Ectodermal cell (in vitro differentiated cells): ENCODE results near the gene C7. TPM values are rescaled to one million over a fixed set of nuclear protein-coding genes. Genes with fewer than 3 reads are reported as not detected.
"Not testable (repeated sequence)": the region's sequence is repeated elsewhere in the genome, so short reads cannot be mapped to it uniquely, and the experiment has no call there.

Experiments used
- H3K27ac ChIP-seq: 2 replicates; pipeline ENCODE4 v1.7.0; 2013; ENCODE audit warnings: mild to moderate bottlenecking, low read depth, low read length; ENCODE audit not compliant: insufficient read depth, poor library complexity, severe bottlenecking
- H3K27me3 ChIP-seq: 2 replicates; pipeline ENCODE4 v1.7.0; 2013; ENCODE audit warnings: mild to moderate bottlenecking, low read length; ENCODE audit not compliant: insufficient read depth, control insufficient read depth, poor library complexity, severe bottlenecking
- H3K36me3 ChIP-seq: one replicate; pipeline ENCODE4 v1.7.0; 2013; ENCODE audit warnings: low read length; ENCODE audit not compliant: control insufficient read depth, insufficient read depth
- H3K4me1 ChIP-seq: one replicate; pipeline ENCODE4 v1.7.0; 2013; ENCODE audit warnings: low read length; ENCODE audit not compliant: control insufficient read depth, insufficient read depth
- H3K4me3 ChIP-seq: 2 replicates; pipeline ENCODE4 v1.7.0; 2013; ENCODE audit warnings: low read depth, low read length, control low read depth; ENCODE audit not compliant: insufficient read depth
- H3K9me3 ChIP-seq: 2 replicates; pipeline ENCODE4 v1.7.0; 2013; ENCODE audit warnings: mild to moderate bottlenecking, low read length, moderate library complexity; ENCODE audit not compliant: control insufficient read depth
- WGBS, 2 experiments: methylation state at CpG; one replicate each; pipeline ENCODE4 v1.1.7; 2013; ENCODE audit warnings: missing lambda C conversion rate in 2 of 2; 5-methylcytosine and 5-hydroxymethylcytosine counted together
- polyA plus RNA-seq, 4 experiments: library from polyadenylated mRNA; stranded (reverse); fragments of 50-300 nt; gene quantifications; one replicate each; pipeline ENCODE4 v1.2.3, GENCODE V29; 2013

The C7 gene
- not detected for polyA plus RNA-seq (2013, experiment 1 of 4)
- polyA plus RNA-seq (2013, experiment 2 of 4) = not detected
- not detected for polyA plus RNA-seq (2013, experiment 3 of 4)
- not detected for polyA plus RNA-seq (2013, experiment 4 of 4)

DNA sequence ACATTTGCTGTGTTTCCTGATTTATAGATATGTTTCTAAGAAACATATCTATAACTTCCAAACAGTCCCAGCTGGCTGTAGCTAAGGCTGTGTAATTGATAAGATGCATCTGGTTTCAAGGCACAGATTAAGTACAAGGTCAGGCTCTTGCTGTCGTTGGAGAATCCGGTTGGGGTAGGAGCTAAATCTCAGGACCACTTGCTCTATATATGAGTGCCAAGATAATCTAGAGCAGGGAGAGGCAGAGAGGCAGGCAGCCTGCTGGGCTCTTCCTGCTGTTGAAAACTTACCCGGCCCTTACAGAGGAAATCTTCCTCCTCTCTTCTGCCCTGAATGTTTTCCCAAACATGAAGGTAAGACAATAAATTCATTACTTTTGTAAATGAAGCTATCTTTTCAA lies at the start of gene C7:
C7 (plus strand) TSS at position 234 of the 400 bp plus-strand sequence; CDS start at position 348, 114 bp downstream.
- no peaks in the 10 kb centered on the region for H3K4me1 ChIP-seq
- H3K9me3 ChIP-seq = no peaks in the 10 kb centered on the region
- H3K27me3 ChIP-seq = no peaks in the 10 kb centered on the region
- H3K27ac ChIP-seq = no peak within 1 kb of the TSS
- no peak within 1 kb of the TSS for H3K4me3 ChIP-seq
- 43 to 50% methylated on average over 3 of the region's 3 CpGs for WGBS, 2 experiments
- H3K36me3 ChIP-seq = no peaks in the 10 kb centered on the region

DNA sequence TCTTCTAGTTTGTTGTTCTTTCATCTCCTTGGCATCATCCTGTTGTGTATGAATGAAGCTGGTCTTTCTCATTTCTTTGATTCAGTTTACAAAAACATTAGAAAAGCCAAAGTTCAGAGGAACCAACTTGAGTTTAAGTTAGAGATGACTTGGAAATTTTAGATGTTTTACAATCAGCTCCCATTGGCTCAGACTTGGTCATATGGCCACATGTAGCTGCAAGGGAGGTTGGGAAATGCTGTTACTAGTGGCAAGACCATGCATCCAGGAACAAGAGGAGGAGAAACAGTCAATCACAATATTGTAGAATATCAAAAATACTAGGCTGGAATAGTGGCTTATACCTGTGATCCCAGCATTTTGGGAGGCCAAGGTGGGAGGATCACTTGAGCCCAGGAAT lies 48.6 kb upstream of the C7 start:
- H3K27ac ChIP-seq = no peak overlapping the region
- peaks cover 2% of the 10 kb centered on the region for H3K9me3 ChIP-seq
- H3K4me1 ChIP-seq = no peaks in the 10 kb centered on the region
- H3K36me3 ChIP-seq = no peaks in the 10 kb centered on the region
- H3K27me3 ChIP-seq = no peaks in the 10 kb centered on the region
- H3K4me3 ChIP-seq = no peak overlapping the region

DNA sequence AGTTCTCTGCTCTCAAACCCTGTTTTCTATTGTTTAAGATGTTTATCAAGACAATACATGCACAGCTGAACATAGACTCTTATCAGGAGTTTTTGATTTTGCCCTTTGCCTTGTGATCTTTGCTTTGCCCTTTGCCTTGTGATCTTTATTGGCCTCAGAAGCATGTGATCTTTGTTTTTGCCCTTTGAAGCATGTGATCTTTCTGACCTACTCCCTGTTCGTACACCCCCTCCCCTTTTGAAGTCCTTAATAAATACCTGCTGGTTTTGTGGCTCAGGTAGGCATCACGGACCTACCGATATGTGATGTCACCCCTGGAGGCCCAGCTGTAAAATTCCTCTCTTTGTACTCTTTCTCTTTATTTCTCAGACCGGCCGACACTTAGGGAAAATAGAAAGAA lies 44.3 kb upstream of the C7 start:
- H3K27me3 ChIP-seq, H3K36me3 ChIP-seq, H3K4me1 ChIP-seq, H3K4me3 ChIP-seq, H3K9me3 ChIP-seq, H3K27ac ChIP-seq: not testable (repeated sequence)
- WGBS, 2 experiments = 90 to 99% methylated on average over 3 to 5 of the region's 5 CpGs

DNA sequence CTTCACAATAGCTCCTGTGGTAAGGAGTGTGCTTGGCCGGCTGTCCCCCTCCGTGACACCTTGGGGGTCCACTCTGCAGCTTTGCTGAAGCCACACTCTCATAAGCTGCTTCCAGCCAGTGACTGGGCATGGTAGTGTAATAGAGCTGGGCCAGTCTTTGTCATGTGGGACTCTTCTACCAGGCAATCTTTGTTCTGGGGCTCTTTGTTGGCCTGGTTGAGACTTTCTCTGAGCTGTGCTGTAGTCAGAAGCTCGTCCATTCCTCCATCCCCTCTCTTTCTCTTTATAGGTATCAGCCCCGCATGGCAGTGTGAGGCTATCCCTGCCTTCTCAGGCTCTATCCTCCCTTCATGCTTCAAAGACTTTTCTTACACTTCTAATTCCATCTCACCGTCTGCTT lies 42.5 kb upstream of the C7 start:
- Histone ChIP-seq H3K9me3 (no peaks in the 10 kb centered on the region), H3K27me3 (no peaks in the 10 kb centered on the region), H3K36me3 (no peaks in the 10 kb centered on the region), H3K4me3 (no peak overlapping the region), H3K4me1 (no peaks in the 10 kb centered on the region), H3K27ac (no peak overlapping the region)
- WGBS, 2 experiments = 80 to 81% methylated on average over 5 of the region's 5 CpGs

DNA sequence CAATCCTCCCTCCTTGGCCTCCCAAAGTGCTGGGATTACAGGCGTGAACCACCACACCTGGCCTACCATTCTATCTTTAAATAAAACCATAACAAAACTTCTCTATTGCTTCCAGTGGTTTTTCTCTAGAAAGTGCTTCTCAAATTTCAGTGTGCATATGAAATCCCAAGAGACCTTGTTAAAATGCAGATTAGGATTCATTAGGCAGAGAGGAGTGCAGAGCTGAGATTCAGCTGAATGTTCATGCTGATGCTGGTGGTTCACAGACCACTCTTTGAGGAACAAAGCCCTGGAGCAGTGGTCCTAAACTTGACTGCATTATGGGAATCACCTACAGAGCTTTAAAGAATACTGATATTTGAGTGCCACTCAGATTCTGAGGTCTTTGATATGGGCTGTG lies 39.9 kb upstream of the C7 start:
- Histone ChIP-seq H3K4me3 (no peak overlapping the region), H3K27me3 (no peaks in the 10 kb centered on the region), H3K27ac (no peak overlapping the region), H3K36me3 (no peaks in the 10 kb centered on the region), H3K4me1 (no peaks in the 10 kb centered on the region), H3K9me3 (no peaks in the 10 kb centered on the region)
- WGBS, 2 experiments = 85 to 88% methylated on average over 1 of the region's 1 CpG

DNA sequence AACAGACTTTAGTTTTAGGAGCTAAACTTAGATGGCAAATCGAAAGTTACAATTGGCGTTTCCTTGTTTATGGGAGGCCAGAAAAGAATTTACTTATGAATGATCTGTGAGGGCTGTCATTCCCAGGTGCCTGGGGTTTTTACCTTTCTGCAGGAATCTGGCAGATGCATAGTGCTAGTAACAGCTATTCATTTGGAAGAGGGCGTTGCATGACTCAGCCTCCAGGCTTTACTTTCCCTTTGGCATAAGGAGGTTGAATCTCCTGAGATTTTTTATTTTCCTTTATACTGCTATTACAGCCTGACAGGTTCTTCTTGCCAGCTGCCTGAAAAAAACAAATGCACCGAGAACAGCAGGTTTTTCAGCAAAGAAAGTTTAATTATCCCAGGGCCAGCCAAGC lies 38.1 kb upstream of the C7 start:
- Histone ChIP-seq H3K9me3 (no peaks in the 10 kb centered on the region), H3K36me3 (no peaks in the 10 kb centered on the region)

DNA sequence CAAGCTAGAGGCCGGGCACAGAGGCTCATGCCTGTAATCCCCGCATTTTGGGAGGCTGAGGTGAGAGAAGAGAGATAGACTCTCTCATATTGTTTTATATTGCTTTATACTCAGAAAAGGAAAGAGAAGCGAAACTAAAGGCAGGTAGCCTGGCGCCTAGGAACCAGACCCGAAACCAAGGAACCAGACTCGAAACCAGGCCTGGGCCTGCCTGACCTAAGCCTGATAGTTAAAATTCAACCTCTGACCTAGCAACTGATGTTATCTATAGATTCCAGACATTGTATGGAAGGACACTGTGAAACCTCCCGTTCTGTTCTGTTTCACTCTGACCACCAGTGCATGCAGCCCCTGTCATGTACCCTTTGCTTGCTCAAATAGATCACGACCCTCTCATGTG lies 37.0 kb upstream of the C7 start:
- H3K4me3 ChIP-seq, H3K9me3 ChIP-seq, H3K27ac ChIP-seq, H3K4me1 ChIP-seq, H3K36me3 ChIP-seq, H3K27me3 ChIP-seq: not testable (repeated sequence)
- WGBS, 2 experiments = 91 to 95% methylated on average over 7 to 8 of the region's 8 CpGs

More for the DNA sequence above, 38.1 kb upstream of the C7 start:
- H3K27me3 ChIP-seq = no peaks in the 10 kb centered on the region
- H3K27ac ChIP-seq = no peak overlapping the region
- H3K4me1 ChIP-seq = no peaks in the 10 kb centered on the region
- 66 to 82% methylated on average over 3 to 4 of the region's 4 CpGs for WGBS, 2 experiments
- no peak overlapping the region for H3K4me3 ChIP-seq

DNA sequence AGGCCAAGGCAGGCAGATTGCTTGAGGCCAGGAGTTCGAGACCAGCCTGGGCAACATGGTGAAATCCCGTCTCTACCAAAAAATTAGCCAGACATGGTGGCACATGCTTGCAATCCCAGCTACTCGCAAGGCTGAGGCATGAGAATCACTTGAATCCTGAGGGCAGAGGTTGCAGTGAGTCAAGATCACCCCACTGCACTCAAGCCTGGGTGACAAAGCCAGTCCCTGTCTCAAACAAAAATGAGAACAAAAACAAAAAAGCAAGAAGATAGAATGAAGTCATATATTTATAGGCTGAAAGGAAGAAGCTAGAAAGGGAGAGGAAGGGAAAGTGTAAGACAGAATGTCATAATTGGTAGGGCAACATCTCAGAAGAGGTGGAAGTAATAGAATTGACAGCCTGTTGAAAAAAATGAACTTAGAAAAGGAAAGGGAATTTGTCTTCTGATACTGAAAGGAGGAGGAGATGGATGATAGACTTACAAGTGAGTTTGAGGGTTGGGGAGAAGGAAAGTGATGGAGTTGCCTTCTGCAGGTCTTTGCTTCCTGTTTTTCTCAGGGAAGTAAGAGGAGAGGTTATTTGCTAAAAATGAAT lies 35.9 kb upstream of the C7 start:
- no peak overlapping the region for H3K4me3 ChIP-seq
- 91 to 92% methylated on average over 3 of the region's 3 CpGs for WGBS, 2 experiments

DNA sequence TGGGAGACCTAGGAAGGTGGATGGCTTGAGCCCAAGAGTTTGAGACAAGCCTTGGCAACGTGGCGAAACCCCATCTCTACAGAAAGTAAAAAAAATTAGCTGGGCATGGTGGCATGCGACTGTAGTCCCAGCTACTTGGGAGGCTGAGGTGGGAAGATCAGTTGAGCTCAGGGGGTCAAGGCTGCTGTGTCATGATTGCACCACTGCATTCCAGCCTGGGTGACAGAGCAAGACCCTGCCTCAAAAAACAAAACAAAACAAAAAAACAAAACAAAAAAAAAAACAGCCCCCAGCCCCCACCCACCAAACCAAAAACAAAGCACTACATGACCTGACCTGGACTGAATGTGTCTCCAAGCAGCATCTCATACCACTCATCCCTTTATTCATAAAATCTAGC lies 33.3 kb upstream of the C7 start:
- WGBS, 2 experiments = 87 to 94% methylated on average over 3 of the region's 3 CpGs
- no peaks in the 10 kb centered on the region for H3K27me3 ChIP-seq
- no peaks in the 10 kb centered on the region for H3K9me3 ChIP-seq
- H3K36me3 ChIP-seq = no peaks in the 10 kb centered on the region
- no peak overlapping the region for H3K27ac ChIP-seq
- H3K4me1 ChIP-seq = no peaks in the 10 kb centered on the region
- no peak overlapping the region for H3K4me3 ChIP-seq

More for the DNA sequence above, 35.9 kb upstream of the C7 start:
- no peaks in the 10 kb centered on the region for H3K4me1 ChIP-seq
- H3K36me3 ChIP-seq = no peaks in the 10 kb centered on the region
- no peaks in the 10 kb centered on the region for H3K9me3 ChIP-seq
- no peaks in the 10 kb centered on the region for H3K27me3 ChIP-seq
- H3K27ac ChIP-seq = no peak overlapping the region

DNA sequence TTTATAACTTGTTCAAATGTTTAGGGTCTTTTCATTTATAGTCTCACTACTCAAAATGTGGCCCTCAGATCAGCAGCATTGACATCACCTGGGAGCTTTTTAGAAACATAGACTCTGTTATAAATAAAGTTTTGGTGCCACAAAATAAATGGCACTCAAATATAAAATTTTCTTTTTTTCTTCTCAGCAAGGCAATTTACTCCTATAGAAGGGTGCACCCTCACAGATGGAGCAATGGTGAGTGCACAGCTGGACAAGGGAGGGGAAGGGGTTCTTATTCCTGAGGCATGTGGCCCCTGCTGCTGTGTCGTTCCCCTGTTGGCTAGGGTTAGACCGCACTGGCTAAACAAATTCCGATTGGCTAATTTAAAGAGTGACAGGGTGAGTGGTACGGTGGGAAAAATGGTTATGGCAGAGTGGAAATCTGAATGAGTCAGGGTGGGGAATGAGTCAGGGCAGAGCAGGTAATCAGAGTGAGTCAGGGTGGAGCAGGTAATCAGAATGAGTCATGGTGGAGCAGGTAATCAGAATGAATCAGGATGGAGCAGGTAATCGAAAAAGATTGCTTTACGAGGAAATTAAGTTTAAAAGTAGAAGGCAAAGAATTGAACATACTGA lies 31.8 kb upstream of the C7 start:
- Histone ChIP-seq H3K27me3 (no peaks in the 10 kb centered on the region), H3K27ac (no peak overlapping the region), H3K4me1 (no peaks in the 10 kb centered on the region), H3K9me3 (no peaks in the 10 kb centered on the region), H3K4me3 (no peak overlapping the region), H3K36me3 (no peaks in the 10 kb centered on the region)
- WGBS, 2 experiments = 92 to 94% methylated on average over 6 of the region's 6 CpGs
